Immature natural killer cell (primary cell): Measurements from ENCODE around the gene RAB3B. TPM values are rescaled to one million over a fixed set of nuclear protein-coding genes. Genes with fewer than 3 reads are reported as not detected.
"Not testable (repeated sequence)": the region's sequence is repeated elsewhere in the genome, so short reads cannot be mapped to it uniquely, and the experiment has no call there.

ENCODE experiments used
- DNase-seq, 3 donors: peaks; one replicate each; pipeline ENCODE4 v3.0.0; 2022; ENCODE audit warnings: mixed read lengths in 1 of 3
- H3K27ac Mint-ChIP-seq, 6 donors: one replicate each; pipeline ENCODE4 v1.8.0; 2020; ENCODE audit warnings: mixed read lengths in 6 of 6, mild to moderate bottlenecking in 5 of 6, inconsistent platforms in 4 of 6, moderate library complexity in 3 of 6
- H3K27me3 Mint-ChIP-seq, 3 donors: one replicate each; pipeline ENCODE4 v1.8.0; 2020 to 2021; ENCODE audit warnings: low read depth in 3 of 3, mild to moderate bottlenecking in 3 of 3, mixed read lengths in 3 of 3, moderate library complexity in 3 of 3, inconsistent platforms in 1 of 3
- H3K36me3 Mint-ChIP-seq, 3 donors: one replicate each; pipeline ENCODE4 v1.8.0; 2020; ENCODE audit warnings: mixed read lengths in 3 of 3, inconsistent platforms in 2 of 3, mild to moderate bottlenecking in 2 of 3
- H3K4me1 Mint-ChIP-seq, 2 donors: one replicate each; pipeline ENCODE4 v1.8.0; 2020; ENCODE audit warnings: inconsistent platforms in 2 of 2, mild to moderate bottlenecking in 2 of 2, mixed read lengths in 2 of 2, moderate library complexity in 1 of 2
- H3K4me3 Mint-ChIP-seq, 5 donors: one replicate each; pipeline ENCODE4 v1.8.0; 2020; ENCODE audit warnings: mild to moderate bottlenecking in 5 of 5, mixed read lengths in 5 of 5, inconsistent platforms in 3 of 5, moderate library complexity in 3 of 5
- H3K9me3 Mint-ChIP-seq, 6 donors: one replicate each; pipeline ENCODE4 v1.8.0; 2020; ENCODE audit warnings: mild to moderate bottlenecking in 6 of 6, mixed read lengths in 6 of 6, inconsistent platforms in 4 of 6, moderate library complexity in 3 of 6
- polyA plus RNA-seq, 3 donors: library from polyadenylated mRNA; unstranded; fragments of 300-500 nt; fragmentation: Illumina TruSeq; gene quantifications; one replicate each; pipeline ENCODE4 v1.2.3, GENCODE V29; 2021

RAB3B gene
- polyA plus RNA-seq, result not detected

GRCh38 chr1:51990478-51990965 lies at the start of gene RAB3B:
TSS of gene RAB3B (minus strand) at chr1:51990700. CDS start at chr1:51977117, 13,583 bp downstream.
- peak within 1 kb of the TSS; percentile 76 to 92 (median 87) for H3K4me3 Mint-ChIP-seq
- peaks cover 0 to 2% (median 0%) of the 10 kb centered on the region in 6 donors for H3K9me3 Mint-ChIP-seq
- H3K36me3 Mint-ChIP-seq, result peaks cover 0 to 5% (median 0%) of the 10 kb centered on the region in 3 donors
- peak; percentile 42 to 45 (median 44) for DNase-seq
- peaks cover 11% of the 10 kb centered on the region in 2 donors for H3K4me1 Mint-ChIP-seq
- H3K27ac Mint-ChIP-seq, result peak within 1 kb of the TSS in 1 of 6 donors; percentile 60
- peaks cover 13 to 29% (median 21%) of the 10 kb centered on the region in 3 donors for H3K27me3 Mint-ChIP-seq

- DNase-seq, result no peak
- Mint-ChIP-seq H3K27me3 (peaks cover 2 to 8% (median 7%) of the 10 kb centered on the region in 3 donors), H3K9me3 (no peaks in the 10 kb centered on the region), H3K4me1 (peaks cover 8 to 14% of the 10 kb centered on the region in 2 donors), H3K27ac (no peak overlapping the region), H3K36me3 (peaks cover 4 to 24% (median 8%) of the 10 kb centered on the region in 3 donors), H3K4me3 (no peak overlapping the region)
Observed at GRCh38 chr1:52037909-52038308, 47.4 kb upstream of the RAB3B start.

- Mint-ChIP-seq H3K9me3 (no peaks in the 10 kb centered on the region), H3K27me3 (peaks cover 2 to 8% (median 7%) of the 10 kb centered on the region in 3 donors), H3K4me1 (peaks cover 13 to 19% of the 10 kb centered on the region in 2 donors), H3K27ac (no peak overlapping the region), H3K4me3 (no peak overlapping the region), H3K36me3 (peaks cover 4 to 24% (median 8%) of the 10 kb centered on the region in 3 donors)
- no peak for DNase-seq
Observed at GRCh38 chr1:52037402-52037814, 46.9 kb upstream of the RAB3B start.

GRCh38 chr1:52034050-52034384 lies 43.5 kb upstream of the RAB3B start:
- Mint-ChIP-seq H3K27ac (peak overlapping the region; percentile 90 to 97 (median 95)), H3K4me1 (peaks cover 33 to 42% of the 10 kb centered on the region in 2 donors), H3K9me3 (no peaks in the 10 kb centered on the region), H3K36me3 (peaks cover 0 to 23% (median 12%) of the 10 kb centered on the region in 3 donors), H3K27me3 (peaks cover 2 to 8% (median 7%) of the 10 kb centered on the region in 3 donors), H3K4me3 (peak overlapping the region; percentile 92 to 95 (median 94))
- DNase-seq, result no peak

GRCh38 chr1:52033190-52034049 lies 42.9 kb upstream of the RAB3B start, which contains the start of gene KTI12:
TSS of gene KTI12 (minus strand) at chr1:52033810. CDS start at chr1:52033761, 49 bp downstream.
- Mint-ChIP-seq H3K4me3 (peak within 1 kb of the TSS; percentile 92 to 95 (median 94)), H3K36me3 (peaks cover 0 to 20% (median 12%) of the 10 kb centered on the region in 3 donors), H3K27me3 (peaks cover 2 to 7% (median 6%) of the 10 kb centered on the region in 3 donors), H3K9me3 (no peaks in the 10 kb centered on the region), H3K27ac (peak within 1 kb of the TSS; percentile 90 to 97 (median 95)), H3K4me1 (peaks cover 33 to 42% of the 10 kb centered on the region in 2 donors)
- peak; percentile 87 to 91 (median 90) for DNase-seq

- Mint-ChIP-seq H3K9me3 (no peaks in the 10 kb centered on the region), H3K27me3 (peaks cover 2 to 7% (median 6%) of the 10 kb centered on the region in 3 donors), H3K4me1 (peaks cover 33 to 42% of the 10 kb centered on the region in 2 donors), H3K27ac (peak overlapping the region; percentile 90 to 97 (median 95)), H3K36me3 (peaks cover 0 to 18% (median 9%) of the 10 kb centered on the region in 3 donors), H3K4me3 (peak overlapping the region; percentile 92 to 95 (median 94))
- DNase-seq, result peak in 2 of 3 donors; percentile 17
Observed at GRCh38 chr1:52032785-52033131, 42.3 kb upstream of the RAB3B start.

GRCh38 chr1:52032124-52032784 lies 41.8 kb upstream of the RAB3B start:
- Mint-ChIP-seq H3K27me3 (peaks cover 2 to 7% (median 6%) of the 10 kb centered on the region in 3 donors), H3K36me3 (peaks cover 0 to 18% (median 12%) of the 10 kb centered on the region in 3 donors), H3K4me3 (peak overlapping the region; percentile 92 to 95 (median 94)), H3K4me1 (peaks cover 33 to 42% of the 10 kb centered on the region in 2 donors), H3K9me3 (no peaks in the 10 kb centered on the region), H3K27ac (peak overlapping the region; percentile 90 to 97 (median 95))
- DNase-seq, result peak in 1 of 3 donors; percentile 2

GRCh38 chr1:52028839-52029238 lies 38.3 kb upstream of the RAB3B start:
- not testable (repeated sequence) for DNase-seq, H3K9me3 Mint-ChIP-seq, H3K27ac Mint-ChIP-seq, H3K27me3 Mint-ChIP-seq, H3K4me3 Mint-ChIP-seq
- Mint-ChIP-seq H3K4me1 (peaks cover 29 to 37% of the 10 kb centered on the region in 2 donors), H3K36me3 (peaks cover 8 to 31% (median 17%) of the 10 kb centered on the region in 3 donors)

- no peak overlapping the region for H3K27ac Mint-ChIP-seq
- peaks cover 9 to 36% (median 19%) of the 10 kb centered on the region in 3 donors for H3K36me3 Mint-ChIP-seq
- no peak for DNase-seq
- no peaks in the 10 kb centered on the region for H3K9me3 Mint-ChIP-seq
- H3K4me1 Mint-ChIP-seq, result peaks cover 25 to 32% of the 10 kb centered on the region in 2 donors
- no peak overlapping the region for H3K4me3 Mint-ChIP-seq
- peaks cover 0 to 2% (median 0%) of the 10 kb centered on the region in 3 donors for H3K27me3 Mint-ChIP-seq
Observed at GRCh38 chr1:52028328-52028727, 37.8 kb upstream of the RAB3B start.

GRCh38 chr1:52026278-52026677 lies 35.8 kb upstream of the RAB3B start:
- Mint-ChIP-seq H3K36me3 (peaks cover 18 to 50% (median 28%) of the 10 kb centered on the region in 3 donors), H3K4me1 (peaks cover 8 to 12% of the 10 kb centered on the region in 2 donors), H3K9me3 (no peaks in the 10 kb centered on the region), H3K27me3 (peaks cover 0 to 1% (median 0%) of the 10 kb centered on the region in 3 donors), H3K4me3 (no peak overlapping the region), H3K27ac (no peak overlapping the region)
- no peak for DNase-seq

- no peak overlapping the region for H3K27ac Mint-ChIP-seq
Observed at GRCh38 chr1:52022133-52022532, 31.6 kb upstream of the RAB3B start.

GRCh38 chr1:52008071-52008809 lies 17.7 kb upstream of the RAB3B start:
- H3K4me1 Mint-ChIP-seq, result no peaks in the 10 kb centered on the region
- H3K4me3 Mint-ChIP-seq, result no peak overlapping the region
- H3K36me3 Mint-ChIP-seq, result no peaks in the 10 kb centered on the region
- no peak for DNase-seq
- no peaks in the 10 kb centered on the region for H3K9me3 Mint-ChIP-seq
- peaks cover 5 to 10% (median 8%) of the 10 kb centered on the region in 3 donors for H3K27me3 Mint-ChIP-seq
- no peak overlapping the region for H3K27ac Mint-ChIP-seq

More at GRCh38 chr1:52022133-52022532, 31.6 kb upstream of the RAB3B start:
- no peak for DNase-seq
- Mint-ChIP-seq H3K4me3 (no peak overlapping the region), H3K36me3 (peaks cover 27 to 50% (median 42%) of the 10 kb centered on the region in 3 donors), H3K4me1 (no peaks in the 10 kb centered on the region), H3K9me3 (no peaks in the 10 kb centered on the region), H3K27me3 (peaks cover 0 to 1% (median 1%) of the 10 kb centered on the region in 3 donors)
